Keratinocyte (primary cell): ENCODE results near the gene APPL2.

Experiments
- CTCF ChIP-seq, 3 experiments: IDR thresholded peaks in 1 of 3; conservative IDR thresholded peaks in 1 of 3; optimal IDR thresholded peaks in 1 of 3; 2 replicates in 2 of 3; 3 replicates in 1 of 3; pipeline versions ENCODE3 to v1.5.1; 2011; ENCODE audit warnings: low read length in 3 of 3, mild to moderate bottlenecking in 3 of 3, moderate library complexity in 2 of 3, control low read depth in 1 of 3, inconsistent platforms in 1 of 3; ENCODE audit not compliant: insufficient read depth in 2 of 3; ENCODE audit errors: extremely low read depth in 1 of 3
- EZH2 ChIP-seq: IDR thresholded peaks from one replicate; pipeline ENCODE4 v1.6.1; 2012; ENCODE audit warnings: inconsistent platforms, mild to moderate bottlenecking, low read length, moderate library complexity

GRCh38 chr12:105158876-105159275 lies 77.1 kb downstream of the APPL2 start:
- TF ChIP-seq CTCF (optimal IDR thresholded peaks at IDR 0.05 in 1 of 3, IDR thresholded peaks at IDR 0.05 in 1 of 3, conservative IDR thresholded peaks at IDR 0.05 in 1 of 3; ENCODE audit: extremely low read depth in 1 of 3, insufficient read depth in 2 of 3, low read length in 3 of 3) = no peak
- TF ChIP-seq EZH2 = no peak
